Liver (tissue), 9 donors: Measurements from ENCODE around the gene RAET1G. TPM values are rescaled to one million over a fixed set of nuclear protein-coding genes. Genes with fewer than 3 reads are reported as not detected.

Experiments
- DNase-seq: peaks from one replicate; pipeline ENCODE4 v3.0.0-alpha.2; 2017; ENCODE audit warnings: low spot score
- H3K27ac ChIP-seq, 2 donors: one replicate each; pipeline ENCODE4 v1.7.0; 2013; ENCODE audit warnings: inconsistent platforms in 2 of 2, low read length in 2 of 2, control low read depth in 1 of 2, low read depth in 1 of 2, mild to moderate bottlenecking in 1 of 2
- H3K27me3 ChIP-seq, 4 donors: one replicate each; pipeline versions ENCODE4 v1.6.1 to v1.7.0; 2013; ENCODE audit warnings: low read length in 3 of 4, inconsistent platforms in 1 of 4, mild to moderate bottlenecking in 1 of 4, moderate library complexity in 1 of 4; ENCODE audit not compliant: control insufficient read depth in 4 of 4, insufficient read depth in 4 of 4
- H3K36me3 ChIP-seq, 4 donors: one replicate each; pipeline versions ENCODE4 v1.6.1 to v1.7.0; 2013; ENCODE audit warnings: low read length in 3 of 4, mild to moderate bottlenecking in 3 of 4, low read depth in 1 of 4, moderate library complexity in 1 of 4; ENCODE audit not compliant: control insufficient read depth in 4 of 4, insufficient read depth in 3 of 4
- H3K4me1 ChIP-seq, 4 donors: one replicate each; pipeline versions ENCODE4 v1.6.1 to v1.7.0; 2013; ENCODE audit warnings: low read length in 3 of 4, mild to moderate bottlenecking in 3 of 4, moderate library complexity in 1 of 4; ENCODE audit not compliant: control insufficient read depth in 4 of 4, insufficient read depth in 4 of 4
- H3K4me3 ChIP-seq, 3 donors: one replicate each; pipeline versions ENCODE4 v1.6.1 to v1.7.0; 2013; ENCODE audit warnings: low read length in 3 of 3, control low read depth in 1 of 3, low read depth in 1 of 3, mild to moderate bottlenecking in 1 of 3
- H3K9ac ChIP-seq, 2 donors: one replicate each; pipeline ENCODE4 v1.7.0; 2013; ENCODE audit warnings: low read length in 2 of 2, mild to moderate bottlenecking in 2 of 2, moderate library complexity in 2 of 2, control low read depth in 1 of 2, low read depth in 1 of 2
- H3K9me3 ChIP-seq, 4 donors: one replicate each; pipeline versions ENCODE4 v1.6.1 to v1.7.0; 2013; ENCODE audit warnings: low read length in 3 of 4; ENCODE audit not compliant: control insufficient read depth in 4 of 4
- ATF3 ChIP-seq: IDR thresholded peaks from 2 replicates; pipeline ENCODE4 v1.6.1; 2016; ENCODE audit warnings: antibody characterized with exemption
- CTCF ChIP-seq: fragments of 150-350 bp; IDR thresholded peaks from 2 replicates; pipeline ENCODE4 v1.5.1; 2017; ENCODE audit warnings: improper control_type of control experiment, low read depth, low read length; ENCODE audit not compliant: missing input control
- EGR1 ChIP-seq, 2 donors: IDR thresholded peaks; 2 replicates each; pipeline ENCODE4 v1.6.1; 2016 to 2018; ENCODE audit warnings: antibody characterized with exemption in 2 of 2, low read depth in 2 of 2
- FOXA1 ChIP-seq: IDR thresholded peaks from 2 replicates; pipeline ENCODE4 v1.6.1; 2016; ENCODE audit warnings: antibody characterized with exemption
- GABPA ChIP-seq, 2 donors: IDR thresholded peaks in 1 of 2; conservative IDR thresholded peaks in 1 of 2; 2 replicates each; pipeline ENCODE4 v1.6.1; 2016; ENCODE audit warnings: antibody characterized with exemption in 2 of 2, mild to moderate bottlenecking in 1 of 2, moderate library complexity in 1 of 2
- HNF4A ChIP-seq, 2 donors: conservative IDR thresholded peaks; 2 replicates each; pipeline ENCODE4 v1.6.1; 2016; ENCODE audit warnings: antibody characterized with exemption in 2 of 2, mild to moderate bottlenecking in 2 of 2
- HNF4G ChIP-seq: IDR thresholded peaks from 2 replicates; pipeline ENCODE4 v1.6.1; 2016; ENCODE audit warnings: antibody characterized with exemption
- JUND ChIP-seq, 2 donors: IDR thresholded peaks; 2 replicates each; pipeline ENCODE4 v1.6.1; 2016; ENCODE audit warnings: antibody characterized with exemption in 2 of 2
- MAX ChIP-seq: IDR thresholded peaks from 2 replicates; pipeline ENCODE4 v1.6.1; 2016; ENCODE audit warnings: antibody characterized with exemption
- NR2F2 ChIP-seq: IDR thresholded peaks from 2 replicates; pipeline ENCODE4 v1.6.1; 2016; ENCODE audit warnings: antibody characterized with exemption
- RAD21 ChIP-seq, 2 donors: IDR thresholded peaks; 2 replicates each; pipeline ENCODE4 v1.6.1; 2016; ENCODE audit warnings: antibody characterized with exemption in 2 of 2, mild to moderate bottlenecking in 2 of 2
- REST ChIP-seq: IDR thresholded peaks from 2 replicates; pipeline ENCODE4 v1.6.1; 2016; ENCODE audit warnings: antibody characterized with exemption, mild to moderate bottlenecking
- RXRA ChIP-seq, 2 donors: IDR thresholded peaks; 2 replicates each; pipeline ENCODE4 v1.6.1; 2017 to 2018; ENCODE audit warnings: antibody characterized with exemption in 2 of 2, mild to moderate bottlenecking in 1 of 2
- SP1 ChIP-seq: IDR thresholded peaks from 2 replicates; pipeline ENCODE4 v1.6.1; 2018; ENCODE audit warnings: antibody characterized with exemption, mild to moderate bottlenecking
- TAF1 ChIP-seq: conservative IDR thresholded peaks from 2 replicates; pipeline ENCODE4 v1.6.1; 2016; ENCODE audit warnings: antibody characterized with exemption, mild to moderate bottlenecking
- YY1 ChIP-seq: IDR thresholded peaks from 2 replicates; pipeline ENCODE4 v1.6.1; 2016; ENCODE audit warnings: antibody characterized with exemption, mild to moderate bottlenecking
- ZBTB33 ChIP-seq: IDR thresholded peaks from 2 replicates; pipeline ENCODE4 v1.6.1; 2016; ENCODE audit warnings: antibody characterized with exemption
- WGBS: extraction: QIAGEN DNeasy Blood & Tissue Kit; methylation state at CpG from one replicate; pipeline ENCODE4 v1.1.7; 2013; 5-methylcytosine and 5-hydroxymethylcytosine counted together
- polyA plus RNA-seq, 2 donors: library from polyadenylated mRNA; stranded (reverse) in 1 of 2; unstranded in 1 of 2; fragments of 200-250 nt in 1 of 2; fragments of >200 nt in 1 of 2; fragmentation: Nextera tagmentation in 1 of 2; extraction: Ambion mirVana in 1 of 2; gene quantifications; one replicate each; pipeline versions ENCODE4 v1.2.1 to v1.2.3, GENCODE V29; 2013 to 2015
- total RNA-seq, 2 donors: library from RNA; depleted of rRNA; stranded (reverse); fragments of >200 nt; gene quantifications; one replicate each; pipeline ENCODE4 v1.2.3, GENCODE V29; 2014
- donor health status: healthy.
- donor health status: healthy.
- donor health status: healthy.
- donor health status: healthy.
- donor health status: healthy.

RAET1G gene
- total and polyA plus RNA-seq, 4 donors, result not detected

GRCh38 chr6:149910721-149911151 is 12.2 kb downstream of the RAET1G start:
- no peak overlapping the region for H3K9ac ChIP-seq
- TF ChIP-seq EGR1 (IDR thresholded peaks at IDR 0.05; ENCODE audit: low read depth in 2 of 2) (no peak), TAF1 (no peak), HNF4G (no peak), SP1 (no peak), HNF4A (conservative IDR thresholded peaks at IDR 0.05) (no peak), RAD21 (IDR thresholded peaks at IDR 0.05) (no peak), ATF3 (no peak), MAX (no peak), ZBTB33 (no peak), YY1 (no peak), FOXA1 (no peak), REST (no peak), RXRA (IDR thresholded peaks at IDR 0.05) (no peak), GABPA (IDR thresholded peaks at IDR 0.05 in 1 of 2, conservative IDR thresholded peaks at IDR 0.05 in 1 of 2) (no peak), NR2F2 (no peak), JUND (IDR thresholded peaks at IDR 0.05) (no peak), CTCF (no peak)
- no peak overlapping the region for H3K27ac ChIP-seq
- no peaks in the 10 kb centered on the region for H3K36me3 ChIP-seq
- no peaks in the 10 kb centered on the region for H3K9me3 ChIP-seq
- no peaks in the 10 kb centered on the region for H3K4me1 ChIP-seq
- no peaks in the 10 kb centered on the region for H3K27me3 ChIP-seq
- no peak for DNase-seq
- WGBS, result 96% methylated on average over 23 of the region's 23 CpGs
- H3K4me3 ChIP-seq, result no peak overlapping the region
